Spinal cord (tissue), 10 donors: ENCODE data around the gene AFF2. TPM values are rescaled to one million over a fixed set of nuclear protein-coding genes. Genes with fewer than 3 reads are reported as not detected.
A peak's percentile ranks its signal among the peaks of the same experiment; 100 is the strongest.

ENCODE experiments used
- DNase-seq, 6 donors: peaks; one replicate each; pipeline versions ENCODE4 v3.0.0 to v3.0.0-alpha.2; 2013 to 2015; ENCODE audit warnings: low spot score in 6 of 6, low read depth in 4 of 6
- H3K27ac ChIP-seq: one replicate; pipeline ENCODE4 v1.5.1; 2013; ENCODE audit warnings: low read depth, low read length, control low read depth
- H3K27me3 ChIP-seq: one replicate; pipeline ENCODE4 v1.6.1; 2013; ENCODE audit warnings: low read length; ENCODE audit not compliant: control insufficient read depth, insufficient read depth
- H3K36me3 ChIP-seq: one replicate; pipeline ENCODE4 v1.6.1; 2013; ENCODE audit warnings: low read length; ENCODE audit not compliant: control insufficient read depth, insufficient read depth
- H3K4me1 ChIP-seq: one replicate; pipeline ENCODE4 v1.6.1; 2013; ENCODE audit warnings: low read length; ENCODE audit not compliant: control insufficient read depth, insufficient read depth
- H3K4me3 ChIP-seq: one replicate; pipeline ENCODE4 v1.5.1; 2013; ENCODE audit warnings: low read depth, low read length, control low read depth
- H3K9me3 ChIP-seq: one replicate; pipeline ENCODE4 v1.6.1; 2013; ENCODE audit warnings: low read length; ENCODE audit not compliant: control insufficient read depth, insufficient read depth
- WGBS: methylation state at CpG from one replicate; pipeline ENCODE4 v1.1.5; 2013; ENCODE audit warnings: missing lambda C conversion rate; ENCODE audit not compliant: insufficient coverage; 5-methylcytosine and 5-hydroxymethylcytosine counted together
- polyA plus RNA-seq, 2 donors: library from polyadenylated mRNA; unstranded; fragments of 120-200 nt; gene quantifications; one replicate each; pipeline ENCODE4 v1.2.1, GENCODE V29; 2013; ENCODE audit not compliant: insufficient read length in 2 of 2
- total RNA-seq, 2 donors: library from RNA; depleted of rRNA in 1 of 2; stranded (reverse); fragments of 120-200 nt in 1 of 2; fragments of >200 nt in 1 of 2; gene quantifications; one replicate each; pipeline versions ENCODE4 v1.2.3 to v1.2.4, GENCODE V29; 2013 to 2014
- donor health status: healthy.

Gene AFF2
- total and polyA plus RNA-seq, 4 donors, result 14.5 to 49.8 (median 33.1) TPM

- no peaks in the 10 kb centered on the region for H3K9me3 ChIP-seq
- WGBS, result 56% methylated on average over 2 of the region's 4 CpGs
- no peaks in the 10 kb centered on the region for H3K4me1 ChIP-seq
- H3K4me3 ChIP-seq, result no peak overlapping the region
- no peaks in the 10 kb centered on the region for H3K36me3 ChIP-seq
- H3K27me3 ChIP-seq, result no peaks in the 10 kb centered on the region
- DNase-seq, result no peak
- no peak overlapping the region for H3K27ac ChIP-seq
Measured at GRCh38 chrX:148599404-148599803, 99.0 kb downstream of the AFF2 start.

GRCh38 chrX:148600131-148600530 is 99.7 kb downstream of the AFF2 start:
- Histone ChIP-seq H3K36me3 (no peaks in the 10 kb centered on the region), H3K4me1 (no peaks in the 10 kb centered on the region), H3K9me3 (no peaks in the 10 kb centered on the region), H3K27ac (no peak overlapping the region), H3K4me3 (no peak overlapping the region), H3K27me3 (no peaks in the 10 kb centered on the region)
- WGBS, result 60% methylated on average over 4 of the region's 6 CpGs
- DNase-seq, result no peak

DNA sequence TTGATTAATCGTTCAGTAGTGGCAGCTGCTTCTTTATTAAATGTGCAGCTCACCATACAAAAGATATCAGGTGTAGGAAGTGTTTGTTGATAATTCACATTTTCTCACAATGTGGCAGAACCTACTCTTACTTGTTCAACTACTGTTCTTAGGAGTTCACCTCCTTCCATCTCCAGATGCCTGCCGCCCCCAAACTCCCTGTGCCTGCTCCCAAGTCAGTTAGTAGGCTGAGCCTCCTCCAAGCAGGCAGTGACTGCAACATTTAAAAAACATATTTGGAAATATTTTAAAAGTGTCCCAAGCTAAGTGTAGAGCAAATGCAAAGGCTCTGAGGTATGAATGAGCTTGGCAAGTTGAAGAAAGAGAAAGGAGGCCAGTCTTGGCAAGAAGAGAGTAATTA is 100.2 kb downstream of the AFF2 start:
- Histone ChIP-seq H3K36me3 (no peaks in the 10 kb centered on the region), H3K4me3 (no peak overlapping the region), H3K4me1 (no peaks in the 10 kb centered on the region), H3K27me3 (no peaks in the 10 kb centered on the region), H3K27ac (no peak overlapping the region), H3K9me3 (no peaks in the 10 kb centered on the region)
- DNase-seq, result no peak
- WGBS, result no CpG with 5 or more reads among the region's 2 CpGs

DNA sequence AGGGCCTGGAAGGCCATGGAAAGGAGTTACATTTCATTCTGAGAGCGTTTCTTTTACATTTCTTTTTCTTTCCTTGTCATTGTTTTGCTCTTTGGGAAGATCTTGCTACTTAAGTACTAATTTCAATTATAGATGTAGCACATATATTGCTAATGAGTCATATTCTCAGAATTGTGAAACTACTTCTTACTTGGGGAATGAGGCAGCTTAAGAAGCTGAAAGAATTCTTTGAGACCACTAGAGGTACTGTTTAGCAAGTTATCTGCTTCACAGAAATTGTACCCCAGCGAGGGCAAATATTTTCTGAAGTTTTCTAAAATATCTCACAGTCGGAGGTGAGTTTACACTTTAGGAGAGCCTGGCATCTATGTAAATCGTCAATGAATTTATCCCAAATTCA is 100.6 kb downstream of the AFF2 start:
- no peak for DNase-seq
- Histone ChIP-seq H3K36me3 (no peaks in the 10 kb centered on the region), H3K27ac (no peak overlapping the region), H3K4me3 (no peak overlapping the region), H3K4me1 (no peaks in the 10 kb centered on the region), H3K9me3 (no peaks in the 10 kb centered on the region), H3K27me3 (no peaks in the 10 kb centered on the region)
- 70% methylated on average over 2 of the region's 4 CpGs for WGBS

GRCh38 chrX:148609515-148610327 is 109.3 kb downstream of the AFF2 start:
- 73% methylated on average over 1 of the region's 4 CpGs for WGBS
- Histone ChIP-seq H3K4me1 (no peaks in the 10 kb centered on the region), H3K27me3 (no peaks in the 10 kb centered on the region), H3K27ac (no peak overlapping the region), H3K4me3 (no peak overlapping the region), H3K36me3 (no peaks in the 10 kb centered on the region), H3K9me3 (no peaks in the 10 kb centered on the region)
- no peak for DNase-seq

DNA sequence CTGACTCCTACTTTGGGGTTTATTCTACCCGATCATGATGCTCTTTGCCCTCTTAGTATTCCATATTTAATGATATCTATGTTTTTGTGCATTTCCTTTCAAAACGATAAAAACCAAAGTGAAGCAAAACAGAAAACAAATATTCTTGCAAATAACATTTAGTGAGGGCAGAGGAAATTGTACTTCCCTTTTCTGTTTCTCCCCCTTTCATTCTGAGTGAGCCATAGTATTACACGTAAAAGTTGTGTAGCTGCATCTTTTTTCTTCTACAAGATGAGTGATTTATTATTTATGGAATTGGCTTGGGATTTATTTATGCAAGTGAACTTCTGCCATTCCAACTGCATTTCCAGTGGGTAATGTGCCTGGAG is 109.9 kb downstream of the AFF2 start:
- Histone ChIP-seq H3K27me3 (no peaks in the 10 kb centered on the region), H3K9me3 (no peaks in the 10 kb centered on the region), H3K4me3 (no peak overlapping the region), H3K36me3 (no peaks in the 10 kb centered on the region), H3K4me1 (no peaks in the 10 kb centered on the region), H3K27ac (no peak overlapping the region)
- no CpG with 5 or more reads among the region's 3 CpGs for WGBS
- no peak for DNase-seq

- no peak overlapping the region for H3K27ac ChIP-seq
- no CpG with 5 or more reads among the region's 2 CpGs for WGBS
- H3K4me3 ChIP-seq, result no peak overlapping the region
- no peaks in the 10 kb centered on the region for H3K9me3 ChIP-seq
- no peaks in the 10 kb centered on the region for H3K4me1 ChIP-seq
- DNase-seq, result no peak
- H3K36me3 ChIP-seq, result no peaks in the 10 kb centered on the region
- H3K27me3 ChIP-seq, result no peaks in the 10 kb centered on the region
Measured at GRCh38 chrX:148611993-148612392, 111.6 kb downstream of the AFF2 start.

DNA sequence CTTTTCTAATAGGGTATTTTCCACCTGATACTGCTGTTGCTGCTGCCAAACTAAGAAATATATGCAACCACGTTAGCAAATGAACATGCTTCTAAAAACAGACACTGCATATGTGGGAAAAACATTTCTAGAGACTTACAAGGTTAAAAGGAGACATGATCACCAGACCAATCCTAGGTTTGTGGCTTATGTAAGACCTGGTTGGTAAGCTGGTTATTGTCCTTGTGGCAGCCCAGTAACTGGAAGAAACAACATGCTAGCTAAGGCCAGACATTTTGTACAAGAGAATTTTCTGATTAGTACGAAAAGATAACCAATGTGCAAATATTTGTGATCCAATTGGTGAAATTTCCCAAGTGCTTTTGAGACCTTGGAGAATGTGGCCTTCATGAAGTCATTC is 112.0 kb downstream of the AFF2 start:
- Histone ChIP-seq H3K4me3 (no peak overlapping the region), H3K4me1 (no peaks in the 10 kb centered on the region), H3K36me3 (no peaks in the 10 kb centered on the region), H3K9me3 (no peaks in the 10 kb centered on the region), H3K27me3 (no peaks in the 10 kb centered on the region), H3K27ac (no peak overlapping the region)
- DNase-seq, result no peak
- 63% methylated on average over 1 of the region's 2 CpGs for WGBS

GRCh38 chrX:148613636-148614035 is 113.2 kb downstream of the AFF2 start:
- no peak for DNase-seq
- WGBS, result no CpG with 5 or more reads among the region's 4 CpGs

GRCh38 chrX:148615491-148615890 is 115.1 kb downstream of the AFF2 start:
- H3K27ac ChIP-seq, result no peak overlapping the region
- no CpG with 5 or more reads among the region's 2 CpGs for whole genome bisulfite sequencing
- no peaks in the 10 kb centered on the region for H3K4me1 ChIP-seq
- H3K27me3 ChIP-seq, result no peaks in the 10 kb centered on the region
- H3K9me3 ChIP-seq, result no peaks in the 10 kb centered on the region
- no peak overlapping the region for H3K4me3 ChIP-seq
- DNase-seq, result peak in 1 of 6 donors; percentile 7
- H3K36me3 ChIP-seq, result no peaks in the 10 kb centered on the region

More at GRCh38 chrX:148613636-148614035, 113.2 kb downstream of the AFF2 start:
- no peaks in the 10 kb centered on the region for H3K9me3 ChIP-seq
- H3K4me1 ChIP-seq, result no peaks in the 10 kb centered on the region
- no peaks in the 10 kb centered on the region for H3K36me3 ChIP-seq
- no peaks in the 10 kb centered on the region for H3K27me3 ChIP-seq
- no peak overlapping the region for H3K27ac ChIP-seq
- H3K4me3 ChIP-seq, result no peak overlapping the region
